Activated T-cell treated with anti-CD3 and anti-CD28 coated beads for 4 hours (primary cell): ENCODE results near the gene PLEKHM3.

ENCODE experiments used
- DNase-seq: peaks from one replicate; pipeline ENCODE4 v3.0.0-alpha.2; 2020

PLEKHM3 gene

GRCh38 chr2:208025037-208025813, at the start of gene PLEKHM3:
PLEKHM3 (minus strand) TSS chr2:208025527; CDS start chr2:208001639, 23,888 bp downstream.
- peak; percentile 60 for DNase-seq

- DNase-seq: no peak
These were observed 49.5 kb upstream of the PLEKHM3 start for GRCh38 chr2:208074610-208075356.

GRCh38 chr2:208072250-208072892, 47.0 kb upstream of the PLEKHM3 start:
- DNase-seq: peak; percentile 46

GRCh38 chr2:208069186-208069585, 43.9 kb upstream of the PLEKHM3 start:
- no peak for DNase-seq

GRCh38 chr2:208066016-208066415, 40.7 kb upstream of the PLEKHM3 start:
- DNase-seq: no peak

GRCh38 chr2:208065476-208065875, 40.1 kb upstream of the PLEKHM3 start:
- no peak for DNase-seq

- no peak for DNase-seq
These were observed 39.1 kb upstream of the PLEKHM3 start for GRCh38 chr2:208064220-208064961.

- DNase-seq: no peak
These were observed 37.6 kb upstream of the PLEKHM3 start for GRCh38 chr2:208062961-208063360.

GRCh38 chr2:208062113-208062512, 36.8 kb upstream of the PLEKHM3 start:
- DNase-seq: no peak

- no peak for DNase-seq
These were observed 31.8 kb upstream of the PLEKHM3 start for GRCh38 chr2:208057108-208057507.

GRCh38 chr2:208049441-208049840, 24.1 kb upstream of the PLEKHM3 start:
- no peak for DNase-seq

- DNase-seq: no peak
These were observed 23.7 kb upstream of the PLEKHM3 start for GRCh38 chr2:208049006-208049405.

GRCh38 chr2:208047840-208048239, 22.5 kb upstream of the PLEKHM3 start:
- DNase-seq: no peak

- DNase-seq: no peak
These were observed 21.4 kb upstream of the PLEKHM3 start for GRCh38 chr2:208046686-208047085.

- no peak for DNase-seq
These were observed 17.1 kb upstream of the PLEKHM3 start for GRCh38 chr2:208042450-208042849.

- no peak for DNase-seq
These were observed 16.7 kb upstream of the PLEKHM3 start for GRCh38 chr2:208042041-208042440.

GRCh38 chr2:208040199-208041171, 15.2 kb upstream of the PLEKHM3 start:
- peak; percentile 58 for DNase-seq

GRCh38 chr2:208039376-208040110, 14.2 kb upstream of the PLEKHM3 start:
- DNase-seq: no peak

GRCh38 chr2:208037564-208038487, 12.5 kb upstream of the PLEKHM3 start:
- DNase-seq: no peak

GRCh38 chr2:208036357-208036756, 11.0 kb upstream of the PLEKHM3 start:
- no peak for DNase-seq
